Effector memory CD8-positive, alpha-beta T cell (primary cell): ENCODE data around the gene SULT1C2.
A peak's percentile ranks its signal among the peaks of the same experiment; 100 is the strongest.
"Not testable (repeated sequence)": the region's sequence is repeated elsewhere in the genome, so short reads cannot be mapped to it uniquely, and the experiment has no call there.

Source experiments
- ATAC-seq: fragments of 150-1000 bp; cut with Tn5 transposase; replicated peaks from 2 replicates; pipeline ENCODE4 v1.10.0; 2021; ENCODE audit warnings: mild to moderate bottlenecking, moderate library complexity
- DNase-seq, 3 experiments: peaks; one replicate each; pipeline ENCODE4 v3.0.0; 2021
- H3K27ac Mint-ChIP-seq, 2 donors: one replicate each; pipeline ENCODE4 v1.8.0; 2022; ENCODE audit warnings: mild to moderate bottlenecking in 2 of 2, mixed read lengths in 2 of 2, moderate library complexity in 2 of 2
- H3K27me3 Mint-ChIP-seq, 2 donors: one replicate each; pipeline ENCODE4 v1.8.0; 2022; ENCODE audit warnings: mixed read lengths in 2 of 2
- H3K36me3 Mint-ChIP-seq: one replicate; pipeline ENCODE4 v1.8.0; 2022; ENCODE audit warnings: mild to moderate bottlenecking, moderate library complexity, mixed read lengths; ENCODE audit not compliant: insufficient read depth
- H3K4me1 Mint-ChIP-seq, 2 donors: one replicate each; pipeline ENCODE4 v1.8.0; 2022; ENCODE audit warnings: low read depth in 2 of 2, mixed read lengths in 2 of 2
- H3K4me3 Mint-ChIP-seq, 2 donors: one replicate each; pipeline ENCODE4 v1.8.0; 2022; ENCODE audit warnings: mild to moderate bottlenecking in 2 of 2, mixed read lengths in 2 of 2, moderate library complexity in 2 of 2
- H3K9me3 Mint-ChIP-seq, 2 donors: one replicate each; pipeline ENCODE4 v1.8.0; 2022; ENCODE audit warnings: mixed read lengths in 2 of 2

SULT1C2 gene

GRCh38 chr2:108270346-108270745 lies 18.3 kb upstream of the SULT1C2 start:
- H3K4me1 Mint-ChIP-seq, result no peaks in the 10 kb centered on the region
- DNase-seq (no peak), ATAC-seq (no peak)
- H3K9me3 Mint-ChIP-seq, result peaks cover 0 to 1% of the 10 kb centered on the region in 2 donors
- H3K27ac Mint-ChIP-seq, result no peak overlapping the region
- peaks cover 30 to 52% of the 10 kb centered on the region in 2 donors for H3K27me3 Mint-ChIP-seq
- no peak overlapping the region for H3K4me3 Mint-ChIP-seq
- H3K36me3 Mint-ChIP-seq, result no peaks in the 10 kb centered on the region

- ATAC-seq (no peak), DNase-seq (no peak)
- peaks cover 27 to 52% of the 10 kb centered on the region in 2 donors for H3K27me3 Mint-ChIP-seq
- H3K4me3 Mint-ChIP-seq, result no peak overlapping the region
- H3K4me1 Mint-ChIP-seq, result no peaks in the 10 kb centered on the region
- peak overlapping the region in 1 of 2 donors; percentile 7 for H3K27ac Mint-ChIP-seq
- H3K36me3 Mint-ChIP-seq, result no peaks in the 10 kb centered on the region
- peaks cover 0 to 1% of the 10 kb centered on the region in 2 donors for H3K9me3 Mint-ChIP-seq
These were observed 17.8 kb upstream of the SULT1C2 start for GRCh38 chr2:108270768-108271506.

GRCh38 chr2:108271691-108272253 lies 16.9 kb upstream of the SULT1C2 start:
- H3K4me3 Mint-ChIP-seq, result no peak overlapping the region
- DNase-seq, result no peak
- H3K9me3 Mint-ChIP-seq, result peaks cover 0 to 1% of the 10 kb centered on the region in 2 donors
- H3K36me3 Mint-ChIP-seq, result no peaks in the 10 kb centered on the region
- peaks cover 27 to 48% of the 10 kb centered on the region in 2 donors for H3K27me3 Mint-ChIP-seq
- peak overlapping the region in 1 of 2 donors; percentile 7 for H3K27ac Mint-ChIP-seq
- no peak for ATAC-seq
- no peaks in the 10 kb centered on the region for H3K4me1 Mint-ChIP-seq

GRCh38 chr2:108278631-108279030 lies 10.1 kb upstream of the SULT1C2 start:
- ATAC-seq, result no peak
- Mint-ChIP-seq H3K4me1 (no peaks in the 10 kb centered on the region), H3K9me3 (peaks cover 0 to 5% of the 10 kb centered on the region in 2 donors), H3K36me3 (no peaks in the 10 kb centered on the region), H3K27me3 (peaks cover 8 to 12% of the 10 kb centered on the region in 2 donors), H3K4me3 (no peak overlapping the region), H3K27ac (no peak overlapping the region)
- DNase-seq, result no peak

- no peaks in the 10 kb centered on the region for H3K4me1 Mint-ChIP-seq
- peaks cover 8 to 13% of the 10 kb centered on the region in 2 donors for H3K27me3 Mint-ChIP-seq
- H3K4me3 Mint-ChIP-seq, result no peak overlapping the region
- no peaks in the 10 kb centered on the region for H3K36me3 Mint-ChIP-seq
- no peak overlapping the region for H3K27ac Mint-ChIP-seq
- DNase-seq (no peak), ATAC-seq (no peak)
- H3K9me3 Mint-ChIP-seq, result peaks cover 0 to 6% of the 10 kb centered on the region in 2 donors
These were observed 9.2 kb upstream of the SULT1C2 start for GRCh38 chr2:108279468-108279867.

GRCh38 chr2:108280466-108280865 lies 8.2 kb upstream of the SULT1C2 start:
- ATAC-seq, result no peak
- no peak for DNase-seq
- Mint-ChIP-seq H3K4me3 (no peak overlapping the region), H3K4me1 (no peaks in the 10 kb centered on the region), H3K36me3 (no peaks in the 10 kb centered on the region), H3K27ac (no peak overlapping the region), H3K9me3 (peaks cover 0 to 6% of the 10 kb centered on the region in 2 donors), H3K27me3 (peaks cover 16 to 20% of the 10 kb centered on the region in 2 donors)

- not testable (repeated sequence) for H3K27ac Mint-ChIP-seq, DNase-seq, ATAC-seq, H3K36me3 Mint-ChIP-seq, H3K4me1 Mint-ChIP-seq, H3K9me3 Mint-ChIP-seq, H3K4me3 Mint-ChIP-seq
- H3K27me3 Mint-ChIP-seq, result peaks cover 10 to 26% of the 10 kb centered on the region in 2 donors
These were observed 4.1 kb upstream of the SULT1C2 start for GRCh38 chr2:108284566-108284965.

GRCh38 chr2:108285616-108286015 lies 3.1 kb upstream of the SULT1C2 start:
- no peaks in the 10 kb centered on the region for H3K4me1 Mint-ChIP-seq
- H3K27ac Mint-ChIP-seq, result no peak overlapping the region
- no peaks in the 10 kb centered on the region for H3K36me3 Mint-ChIP-seq
- no peak overlapping the region for H3K4me3 Mint-ChIP-seq
- no peak for DNase-seq
- H3K9me3 Mint-ChIP-seq, result peaks cover 0 to 6% of the 10 kb centered on the region in 2 donors
- ATAC-seq, result no peak
- H3K27me3 Mint-ChIP-seq, result peaks cover 17 to 26% of the 10 kb centered on the region in 2 donors

- no peak for DNase-seq
- H3K9me3 Mint-ChIP-seq, result peaks cover 2 to 6% of the 10 kb centered on the region in 2 donors
- ATAC-seq, result no peak
- no peak overlapping the region for H3K27ac Mint-ChIP-seq
- peaks cover 17 to 31% of the 10 kb centered on the region in 2 donors for H3K27me3 Mint-ChIP-seq
- no peaks in the 10 kb centered on the region for H3K36me3 Mint-ChIP-seq
- H3K4me1 Mint-ChIP-seq, result no peaks in the 10 kb centered on the region
- no peak overlapping the region for H3K4me3 Mint-ChIP-seq
These were observed 1.5 kb upstream of the SULT1C2 start for GRCh38 chr2:108287169-108287568.

- H3K27ac Mint-ChIP-seq, result no peak overlapping the region
- no peak for ATAC-seq
- H3K27me3 Mint-ChIP-seq, result peaks cover 11 to 16% of the 10 kb centered on the region in 2 donors
- H3K4me1 Mint-ChIP-seq, result no peaks in the 10 kb centered on the region
- peaks cover 0 to 2% of the 10 kb centered on the region in 2 donors for H3K9me3 Mint-ChIP-seq
- no peak for DNase-seq
- H3K4me3 Mint-ChIP-seq, result no peak overlapping the region
- H3K36me3 Mint-ChIP-seq, result no peaks in the 10 kb centered on the region
These were observed 5.2 kb downstream of the SULT1C2 start for GRCh38 chr2:108293850-108294249.

GRCh38 chr2:108297436-108298141 lies 8.9 kb downstream of the SULT1C2 start:
- H3K27me3 Mint-ChIP-seq, result peaks cover 20 to 23% of the 10 kb centered on the region in 2 donors
- no peak for DNase-seq

GRCh38 chr2:108301558-108301957 lies 12.9 kb downstream of the SULT1C2 start:
- ATAC-seq (no peak), DNase-seq (no peak)
- no peak overlapping the region for H3K4me3 Mint-ChIP-seq
- no peaks in the 10 kb centered on the region for H3K9me3 Mint-ChIP-seq
- H3K4me1 Mint-ChIP-seq, result no peaks in the 10 kb centered on the region
- peaks cover 29% of the 10 kb centered on the region in 2 donors for H3K27me3 Mint-ChIP-seq
- H3K36me3 Mint-ChIP-seq, result no peaks in the 10 kb centered on the region
- H3K27ac Mint-ChIP-seq, result no peak overlapping the region

More at GRCh38 chr2:108297436-108298141, 8.9 kb downstream of the SULT1C2 start:
- no peak overlapping the region for H3K27ac Mint-ChIP-seq
- no peaks in the 10 kb centered on the region for H3K9me3 Mint-ChIP-seq
- H3K4me3 Mint-ChIP-seq, result no peak overlapping the region
- H3K4me1 Mint-ChIP-seq, result no peaks in the 10 kb centered on the region
- H3K36me3 Mint-ChIP-seq, result no peaks in the 10 kb centered on the region
- no peak for ATAC-seq

- Mint-ChIP-seq H3K4me1 (no peaks in the 10 kb centered on the region), H3K4me3 (no peak overlapping the region), H3K27ac (no peak overlapping the region), H3K36me3 (no peaks in the 10 kb centered on the region), H3K9me3 (no peaks in the 10 kb centered on the region), H3K27me3 (peaks cover 11 to 19% of the 10 kb centered on the region in 2 donors)
- DNase-seq, result no peak
- ATAC-seq, result no peak
These were observed 16.3 kb downstream of the SULT1C2 start for GRCh38 chr2:108304975-108305374.
